Tibial artery (tissue), 4 donors: ENCODE measurements around the gene LRP2BP.

Source experiments
- DNase-seq, 2 donors: peaks; one replicate each; pipeline ENCODE4 v3.0.0-alpha.2; 2019
- H3K27ac ChIP-seq, 2 donors: fragments of 200-600 bp; sonication (generic) in 1 of 2; 1 replicate in 1 of 2; 2 replicates in 1 of 2; pipeline ENCODE4 v1.5.1; 2018 to 2019; ENCODE audit warnings: mild to moderate bottlenecking in 1 of 2
- H3K27me3 ChIP-seq, 2 donors: fragments of 200-600 bp; sonication (generic) in 1 of 2; one replicate each; pipeline versions ENCODE4 v1.5.1 to v1.6.0; 2016 to 2019
- H3K36me3 ChIP-seq, 3 donors: fragments of 200-600 bp; sonication (generic) in 2 of 3; one replicate each; pipeline ENCODE4 v1.5.1; 2016 to 2019; ENCODE audit warnings: mild to moderate bottlenecking in 2 of 3
- H3K4me1 ChIP-seq, 4 donors: fragments of 200-600 bp; sonication (generic) in 2 of 4; 1 replicate in 3 of 4; 2 replicates in 1 of 4; pipeline ENCODE4 v1.5.1; 2016 to 2019
- H3K4me3 ChIP-seq, 2 donors: fragments of 200-600 bp; sonication (generic) in 1 of 2; 1 replicate in 1 of 2; 2 replicates in 1 of 2; pipeline ENCODE4 v1.5.1; 2018 to 2019; ENCODE audit warnings: mild to moderate bottlenecking in 2 of 2
- H3K9me3 ChIP-seq, 3 donors: fragments of 200-600 bp; sonication (generic) in 1 of 3; one replicate each; pipeline ENCODE4 v1.5.1; 2016 to 2019
- CTCF ChIP-seq, 2 experiments: fragments of 200-600 bp in 1 of 2; fragments of 450-650 bp in 1 of 2; IDR thresholded peaks; one replicate each; pipeline ENCODE4 v1.5.1; 2017 to 2019; ENCODE audit warnings: antibody characterized with exemption in 2 of 2, mild to moderate bottlenecking in 1 of 2, moderate library complexity in 1 of 2
- intact Hi-C: fragments of 100-400 bp; cut with DNase I; formaldehyde crosslinking; loops from one replicate; pipeline ENCODE4 v1.15.0; 2023; ENCODE audit warnings: low total_unique reads

LRP2BP gene

GRCh38 chr4:185359767-185360446 is 35.8 kb downstream of the LRP2BP start:
- Histone ChIP-seq H3K4me3 (no peak overlapping the region), H3K4me1 (peaks cover 0 to 80% (median 15%) of the 10 kb centered on the region in 4 donors), H3K27me3 (no peaks in the 10 kb centered on the region), H3K9me3 (no peaks in the 10 kb centered on the region), H3K27ac (peak overlapping the region; percentile 72 to 84), H3K36me3 (peaks cover 0 to under 1% (median 0%) of the 10 kb centered on the region in 3 donors)
- no peak for DNase-seq
- no peak for TF ChIP-seq CTCF (IDR thresholded peaks at IDR 0.05)
- intact Hi-C loops: no loop called here

GRCh38 chr4:185358959-185359358 is 36.8 kb downstream of the LRP2BP start:
- Histone ChIP-seq H3K9me3 (no peaks in the 10 kb centered on the region), H3K36me3 (peaks cover 0 to 10% (median 6%) of the 10 kb centered on the region in 3 donors), H3K4me1 (peaks cover 0 to 74% (median 15%) of the 10 kb centered on the region in 4 donors), H3K4me3 (no peak overlapping the region), H3K27ac (peak overlapping the region; percentile 72 to 84), H3K27me3 (no peaks in the 10 kb centered on the region)
- no peak for TF ChIP-seq CTCF (IDR thresholded peaks at IDR 0.05)
- DNase-seq: no peak
- intact Hi-C loops: no loop called here

- H3K27ac ChIP-seq: peak overlapping the region; percentile 72 to 84
- intact Hi-C loops: no loop called here
- no peak for DNase-seq
Observed at GRCh38 chr4:185358514-185358913, 37.2 kb downstream of the LRP2BP start.

GRCh38 chr4:185357733-185358440 is 37.8 kb downstream of the LRP2BP start:
- Histone ChIP-seq H3K27me3 (no peaks in the 10 kb centered on the region), H3K4me3 (no peak overlapping the region), H3K27ac (peak overlapping the region; percentile 72 to 84), H3K36me3 (peaks cover 0 to 18% (median 13%) of the 10 kb centered on the region in 3 donors), H3K9me3 (no peaks in the 10 kb centered on the region), H3K4me1 (peaks cover 0 to 63% (median 8%) of the 10 kb centered on the region in 4 donors)
- TF ChIP-seq CTCF (IDR thresholded peaks at IDR 0.05): no peak
- DNase-seq: no peak
- intact Hi-C loops: no loop called here

More at GRCh38 chr4:185358514-185358913, 37.2 kb downstream of the LRP2BP start:
- H3K9me3 ChIP-seq: no peaks in the 10 kb centered on the region
- H3K27me3 ChIP-seq: no peaks in the 10 kb centered on the region
- H3K4me1 ChIP-seq: peaks cover 0 to 69% (median 13%) of the 10 kb centered on the region in 4 donors
- H3K36me3 ChIP-seq: peaks cover 0 to 14% (median 10%) of the 10 kb centered on the region in 3 donors
- TF ChIP-seq CTCF (IDR thresholded peaks at IDR 0.05): no peak
- H3K4me3 ChIP-seq: no peak overlapping the region

GRCh38 chr4:185357211-185357610 is 38.5 kb downstream of the LRP2BP start:
- TF ChIP-seq CTCF (IDR thresholded peaks at IDR 0.05): no peak
- H3K9me3 ChIP-seq: no peaks in the 10 kb centered on the region
- intact Hi-C loops: no loop called here
- peaks cover 0 to 19% (median 18%) of the 10 kb centered on the region in 3 donors for H3K36me3 ChIP-seq
- H3K4me1 ChIP-seq: peaks cover 0 to 56% (median 6%) of the 10 kb centered on the region in 4 donors
- no peak overlapping the region for H3K4me3 ChIP-seq
- no peak for DNase-seq
- H3K27me3 ChIP-seq: no peaks in the 10 kb centered on the region
- H3K27ac ChIP-seq: peak overlapping the region; percentile 72 to 84
